ENCODE results near the gene PIEZO1. TPM values are rescaled to one million over a fixed set of nuclear protein-coding genes. Genes with fewer than 3 reads are reported as not detected.

The PIEZO1 gene
- total RNA-seq, 6 donors from 2014 or later: 107 to 535 (median 239) TPM

DNA sequence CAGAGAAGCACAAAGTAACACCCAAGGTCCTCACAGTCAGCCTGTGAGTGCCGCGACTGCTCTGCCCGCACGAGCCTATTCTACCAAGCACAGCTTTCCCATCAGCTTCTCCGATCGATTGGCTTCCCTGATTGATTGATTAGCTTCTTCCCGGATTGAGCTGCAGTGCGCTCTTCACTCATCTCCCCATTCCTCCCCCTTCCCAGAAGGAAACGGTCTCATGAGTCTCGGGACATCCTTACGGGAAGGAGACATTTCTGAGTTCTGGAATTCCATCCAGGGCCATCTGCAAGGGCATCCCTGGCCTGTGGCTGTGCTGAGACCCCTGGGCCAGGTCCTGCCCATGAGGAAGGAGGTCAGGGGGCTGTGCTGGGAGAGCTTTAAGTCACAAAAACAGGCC, 18.0 kb downstream of the PIEZO1 start:
- H3K36me3 ChIP-seq: peaks cover 0 to 23% (median 0%) of the 10 kb centered on the region in 4 donors
- peaks cover 85 to 96% (median 93%) of the 10 kb centered on the region in 4 donors for H3K4me1 ChIP-seq
- H3K4me3 ChIP-seq: no peak overlapping the region
- peak in 1 of 4 donors; percentile 17 for TF ChIP-seq EP300 (IDR thresholded peaks at IDR 0.05)
- no peak for TF ChIP-seq POLR2AphosphoS5 (IDR thresholded peaks at IDR 0.05)
- no peaks in the 10 kb centered on the region for H3K27me3 ChIP-seq
- ATAC-seq (ENCODE audit: low FRiP score in 2 of 2) (no peak), DNase-seq (peak in 1 of 2 donors; percentile 9)
- H3K27ac ChIP-seq: peak overlapping the region; percentile 3 to 84 (median 75)
- 80 to 82% methylated on average over 11 of the region's 11 CpGs for WGBS, 2 donors
- H3K9me3 ChIP-seq: no peaks in the 10 kb centered on the region

DNA sequence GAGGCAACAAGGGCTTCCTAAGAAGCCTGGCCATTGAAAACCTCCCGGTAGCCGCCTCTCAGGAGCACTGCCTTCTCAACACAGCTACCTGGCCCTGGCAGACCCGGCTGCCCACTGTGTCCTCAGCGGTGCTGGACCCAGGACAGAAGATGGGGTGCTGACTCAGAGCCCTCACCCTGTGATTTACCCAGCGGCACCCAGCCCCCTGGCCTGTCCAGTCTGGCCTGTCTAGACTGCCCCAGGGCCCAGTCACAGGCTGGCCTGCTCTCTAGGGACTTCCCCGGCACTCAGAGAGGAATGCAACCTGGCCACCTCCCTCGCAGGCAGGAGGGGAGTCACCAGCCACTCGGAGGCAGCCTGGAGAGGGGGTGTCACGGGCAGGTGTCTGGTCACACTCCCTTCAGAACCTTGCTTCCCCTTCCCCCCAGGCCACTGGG, 20.1 kb downstream of the PIEZO1 start:
- peaks cover 84 to 97% (median 91%) of the 10 kb centered on the region in 4 donors for H3K4me1 ChIP-seq
- no peaks in the 10 kb centered on the region for H3K27me3 ChIP-seq
- peaks cover 0 to 23% (median 0%) of the 10 kb centered on the region in 4 donors for H3K36me3 ChIP-seq
- 70 to 79% methylated on average over 7 to 9 of the region's 9 CpGs for WGBS, 2 donors
- H3K4me3 ChIP-seq: no peak overlapping the region
- TF ChIP-seq, protein P1, sequence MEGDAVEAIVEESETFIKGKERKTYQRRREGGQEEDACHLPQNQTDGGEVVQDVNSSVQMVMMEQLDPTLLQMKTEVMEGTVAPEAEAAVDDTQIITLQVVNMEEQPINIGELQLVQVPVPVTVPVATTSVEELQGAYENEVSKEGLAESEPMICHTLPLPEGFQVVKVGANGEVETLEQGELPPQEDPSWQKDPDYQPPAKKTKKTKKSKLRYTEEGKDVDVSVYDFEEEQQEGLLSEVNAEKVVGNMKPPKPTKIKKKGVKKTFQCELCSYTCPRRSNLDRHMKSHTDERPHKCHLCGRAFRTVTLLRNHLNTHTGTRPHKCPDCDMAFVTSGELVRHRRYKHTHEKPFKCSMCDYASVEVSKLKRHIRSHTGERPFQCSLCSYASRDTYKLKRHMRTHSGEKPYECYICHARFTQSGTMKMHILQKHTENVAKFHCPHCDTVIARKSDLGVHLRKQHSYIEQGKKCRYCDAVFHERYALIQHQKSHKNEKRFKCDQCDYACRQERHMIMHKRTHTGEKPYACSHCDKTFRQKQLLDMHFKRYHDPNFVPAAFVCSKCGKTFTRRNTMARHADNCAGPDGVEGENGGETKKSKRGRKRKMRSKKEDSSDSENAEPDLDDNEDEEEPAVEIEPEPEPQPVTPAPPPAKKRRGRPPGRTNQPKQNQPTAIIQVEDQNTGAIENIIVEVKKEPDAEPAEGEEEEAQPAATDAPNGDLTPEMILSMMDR (IDR thresholded peaks at IDR 0.05): no peak
- TF ChIP-seq POLR2AphosphoS5 (IDR thresholded peaks at IDR 0.05) (peak; percentile 31 to 44), EP300 (IDR thresholded peaks at IDR 0.05) (peak in 1 of 4 donors; percentile 46)
- DNase-seq (peak; percentile 81 to 93), ATAC-seq (ENCODE audit: low FRiP score in 2 of 2) (peak; percentile 41 to 83)
- H3K9me3 ChIP-seq: no peaks in the 10 kb centered on the region
- H3K27ac ChIP-seq: peak overlapping the region; percentile 9 to 62 (median 32)

DNA sequence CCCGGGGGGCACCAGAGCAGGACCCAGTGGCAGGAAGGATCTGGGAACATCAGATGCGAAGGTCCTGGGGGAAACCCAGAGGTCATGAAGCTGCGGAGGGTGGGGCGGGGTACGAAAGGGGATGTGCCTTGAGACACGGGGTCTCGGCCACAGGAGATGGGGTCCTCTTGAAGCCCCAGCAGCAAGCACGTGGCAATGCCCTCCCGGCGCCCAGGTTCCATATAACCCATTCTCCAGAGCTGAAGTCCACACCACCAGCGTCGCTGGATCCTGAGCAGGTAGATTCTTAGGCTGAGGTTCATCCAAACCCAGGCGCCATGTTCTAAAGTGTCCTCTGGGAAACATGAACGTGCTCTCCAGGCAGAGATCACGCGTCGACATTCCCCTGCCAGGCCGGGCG, 20.9 kb downstream of the PIEZO1 start:
- Histone ChIP-seq H3K9me3 (no peaks in the 10 kb centered on the region), H3K36me3 (peaks cover 0 to 23% (median 0%) of the 10 kb centered on the region in 4 donors), H3K4me3 (no peak overlapping the region), H3K4me1 (peaks cover 84 to 97% (median 91%) of the 10 kb centered on the region in 4 donors), H3K27me3 (no peaks in the 10 kb centered on the region), H3K27ac (peak overlapping the region; percentile 19 to 79 (median 64))
- WGBS, 2 donors: 86 to 87% methylated on average over 13 to 19 of the region's 19 CpGs
- DNase-seq: peak in 1 of 2 donors; percentile 66
- no peak for ATAC-seq (ENCODE audit: low FRiP score in 2 of 2)
- TF ChIP-seq EP300 (IDR thresholded peaks at IDR 0.05): no peak
- TF ChIP-seq, protein P1 (IDR thresholded peaks at IDR 0.05): no peak
- TF ChIP-seq POLR2AphosphoS5 (IDR thresholded peaks at IDR 0.05): no peak
- no peak for TF ChIP-seq POLR2A (IDR thresholded peaks at IDR 0.05)

DNA sequence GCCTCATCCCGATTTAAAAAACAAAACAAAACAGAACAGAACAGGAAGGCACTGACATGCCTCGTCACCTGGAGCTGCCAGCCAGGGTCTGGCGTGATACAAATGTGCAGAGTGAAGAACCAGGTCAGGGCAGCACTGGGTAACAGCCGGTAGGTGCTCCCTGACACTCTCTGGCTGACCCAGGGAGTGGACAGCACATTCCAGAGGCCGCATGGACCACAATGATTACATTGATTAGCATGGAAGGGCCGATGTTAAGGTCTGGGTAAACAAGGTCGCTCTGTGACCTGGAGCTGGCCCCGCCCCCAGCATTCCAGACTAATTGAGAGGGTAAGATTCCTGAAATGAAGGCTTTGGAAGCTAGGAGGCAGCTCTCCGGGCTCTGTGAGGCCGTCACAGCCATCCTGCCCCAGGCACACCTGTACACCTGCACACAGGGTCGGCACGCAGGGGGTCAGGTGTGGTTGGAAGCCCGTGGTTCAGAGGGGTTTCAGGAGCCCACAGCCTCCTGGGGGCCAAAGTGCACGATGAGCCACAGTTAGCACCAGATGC, 21.4 kb downstream of the PIEZO1 start:
- DNase-seq (peak; percentile 47 to 52), ATAC-seq (ENCODE audit: low FRiP score in 2 of 2) (no peak)
- Histone ChIP-seq H3K27me3 (no peaks in the 10 kb centered on the region), H3K36me3 (peaks cover 0 to 23% (median 0%) of the 10 kb centered on the region in 4 donors), H3K9me3 (no peaks in the 10 kb centered on the region), H3K4me1 (peaks cover 84 to 97% (median 91%) of the 10 kb centered on the region in 4 donors), H3K4me3 (no peak overlapping the region), H3K27ac (peak overlapping the region; percentile 19 to 79 (median 64))
- WGBS, 2 donors: 51 to 72% methylated on average over 7 to 14 of the region's 14 CpGs
- TF ChIP-seq, protein P1 (IDR thresholded peaks at IDR 0.05): peak in 2 of 6 experiments; percentile 11 to 32
- TF ChIP-seq POLR2AphosphoS5 (IDR thresholded peaks at IDR 0.05) (no peak), POLR2A (IDR thresholded peaks at IDR 0.05) (no peak), EP300 (IDR thresholded peaks at IDR 0.05) (no peak)

DNA sequence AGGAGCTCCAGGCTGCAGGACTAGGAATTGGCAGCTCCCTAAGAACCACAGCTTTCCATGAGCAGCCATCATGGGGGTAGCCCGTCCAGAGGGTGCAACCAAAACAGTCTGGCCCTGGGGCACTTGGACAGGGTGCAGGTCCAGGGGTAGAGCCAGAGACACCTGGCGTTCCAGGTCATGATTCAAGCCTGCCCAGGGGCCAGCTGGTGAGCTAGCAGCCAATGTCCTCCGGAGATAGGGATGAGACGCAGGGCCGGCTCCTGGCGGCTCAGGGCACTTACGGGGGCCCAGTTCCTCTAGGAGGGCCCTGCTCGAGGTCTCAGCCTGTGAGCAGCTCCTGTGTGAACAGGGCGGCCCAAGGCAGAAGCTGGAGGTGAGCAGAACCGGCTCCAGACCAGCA, 22.1 kb downstream of the PIEZO1 start:
- Histone ChIP-seq H3K9me3 (no peaks in the 10 kb centered on the region), H3K4me1 (peaks cover 82 to 97% (median 89%) of the 10 kb centered on the region in 4 donors), H3K36me3 (peaks cover 0 to 23% (median 0%) of the 10 kb centered on the region in 4 donors), H3K27me3 (no peaks in the 10 kb centered on the region), H3K4me3 (no peak overlapping the region), H3K27ac (peak overlapping the region; percentile 19 to 79 (median 64))
- ATAC-seq (ENCODE audit: low FRiP score in 2 of 2) (no peak), DNase-seq (peak in 1 of 2 donors; percentile 56)
- 73% methylated on average over 10 of the region's 10 CpGs; no CpG with 5 or more reads in 1 of the 2 donors for WGBS, 2 donors
- TF ChIP-seq, protein P1 (IDR thresholded peaks at IDR 0.05): no peak
- TF ChIP-seq EP300 (IDR thresholded peaks at IDR 0.05): no peak
- no peak for TF ChIP-seq POLR2AphosphoS5 (IDR thresholded peaks at IDR 0.05)
- TF ChIP-seq POLR2A (IDR thresholded peaks at IDR 0.05): no peak
